HG03196 (cell line): ENCODE data around the gene DNAJC16.
A peak's percentile ranks its signal among the peaks of the same experiment; 100 is the strongest.
"Not testable (repeated sequence)": the region's sequence is repeated elsewhere in the genome, so short reads cannot be mapped to it uniquely, and the experiment has no call there.

Experiments
- ATAC-seq: cut with Tn5 transposase; IDR thresholded peaks from one replicate; pipeline ENCODE4 v1.9.1; 2021; ENCODE audit not compliant: unreplicated experiment

Gene DNAJC16

DNA sequence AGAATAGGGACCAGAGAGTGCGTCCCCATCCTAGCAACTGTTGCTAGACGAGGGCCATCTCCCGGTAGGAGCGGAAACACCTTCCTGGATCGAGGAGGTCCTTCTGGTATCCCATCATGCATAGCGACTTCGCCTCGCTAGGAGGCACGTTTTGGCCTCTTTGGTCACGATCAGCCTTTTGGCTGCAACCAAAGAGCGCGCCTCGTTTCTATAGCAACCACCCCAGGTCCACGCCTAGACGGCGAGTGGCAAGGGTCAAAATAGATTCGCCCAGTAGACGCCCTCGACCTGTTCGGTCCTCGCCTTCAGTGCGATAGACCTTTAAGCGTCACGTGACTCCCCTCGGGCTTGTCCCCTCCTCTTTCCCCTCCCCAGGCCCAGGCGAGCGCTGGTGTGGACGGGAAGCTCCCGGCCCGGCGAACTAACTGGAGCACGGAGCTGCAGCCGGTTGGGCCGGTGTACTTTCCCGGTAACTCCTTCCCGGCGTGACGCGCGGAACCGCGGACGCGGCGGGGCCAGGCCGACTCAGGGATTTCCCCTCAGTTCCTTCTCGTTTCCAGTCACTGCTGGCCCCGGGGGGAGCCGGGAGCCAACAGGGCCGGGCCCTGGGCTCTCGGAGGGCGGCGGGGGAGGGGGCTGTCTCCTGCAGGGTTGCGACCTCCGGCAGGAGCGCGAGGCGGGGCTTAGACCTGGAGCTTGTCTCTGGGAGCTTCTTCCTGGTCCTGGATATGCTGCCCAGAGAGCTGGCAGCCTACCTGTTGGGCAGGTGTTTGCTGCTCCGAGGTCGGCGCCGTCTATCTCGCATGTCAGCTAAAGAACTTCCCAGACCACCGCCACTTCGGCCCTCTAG, at the start of gene DNAJC16:
DNAJC16 (plus strand) TSS at position 359 of the 850 bp plus-strand sequence. CDS start 2,258 bp downstream, outside the sequence.
- peak; percentile 60 for ATAC-seq

DNA sequence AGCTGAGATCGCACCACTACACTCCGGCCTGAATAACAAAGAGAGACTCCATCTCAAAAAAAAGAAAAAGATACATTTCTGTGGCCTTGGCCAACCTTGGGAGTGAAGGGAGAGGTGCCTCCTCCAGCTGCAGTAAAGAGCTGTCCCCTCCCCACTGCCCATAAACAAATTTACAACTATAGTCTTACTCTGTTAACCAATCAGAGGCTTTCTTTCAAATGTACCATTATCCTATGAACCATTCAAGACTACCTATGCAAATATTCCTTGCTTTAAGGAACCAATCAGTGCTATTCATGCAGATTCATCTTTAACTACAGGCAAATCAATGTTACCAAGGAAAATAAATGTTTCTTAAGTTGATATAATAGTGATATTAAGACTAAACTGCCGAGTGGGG, 49.7 kb upstream of the DNAJC16 start:
- no peak for ATAC-seq

DNA sequence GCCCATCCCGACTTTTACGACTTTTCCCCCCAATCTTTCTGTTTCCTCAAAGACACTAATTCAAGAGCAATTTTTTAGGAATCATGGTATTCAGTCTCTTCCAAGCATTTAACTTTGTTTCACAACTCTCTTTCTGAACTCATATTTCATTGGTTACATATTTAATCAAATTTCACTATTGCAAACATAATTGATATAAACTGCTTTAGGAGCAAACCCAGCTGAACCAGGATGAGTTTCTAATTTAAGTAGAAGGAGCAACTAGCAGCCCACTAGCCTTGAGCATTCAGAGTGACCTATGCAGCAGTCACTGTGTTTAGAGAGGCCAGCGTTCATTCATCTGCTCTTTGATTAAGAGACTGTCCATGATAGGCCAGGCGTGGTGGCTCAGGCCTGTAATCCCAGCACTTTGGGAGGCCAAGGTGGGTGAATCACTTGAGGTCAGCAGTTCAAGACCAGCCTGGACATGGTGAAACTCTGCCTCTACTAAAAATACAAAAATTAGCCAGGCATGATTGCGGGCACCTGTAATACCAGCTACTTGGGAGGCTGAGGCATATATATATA, 48.9 kb upstream of the DNAJC16 start:
- ATAC-seq, result no peak

DNA sequence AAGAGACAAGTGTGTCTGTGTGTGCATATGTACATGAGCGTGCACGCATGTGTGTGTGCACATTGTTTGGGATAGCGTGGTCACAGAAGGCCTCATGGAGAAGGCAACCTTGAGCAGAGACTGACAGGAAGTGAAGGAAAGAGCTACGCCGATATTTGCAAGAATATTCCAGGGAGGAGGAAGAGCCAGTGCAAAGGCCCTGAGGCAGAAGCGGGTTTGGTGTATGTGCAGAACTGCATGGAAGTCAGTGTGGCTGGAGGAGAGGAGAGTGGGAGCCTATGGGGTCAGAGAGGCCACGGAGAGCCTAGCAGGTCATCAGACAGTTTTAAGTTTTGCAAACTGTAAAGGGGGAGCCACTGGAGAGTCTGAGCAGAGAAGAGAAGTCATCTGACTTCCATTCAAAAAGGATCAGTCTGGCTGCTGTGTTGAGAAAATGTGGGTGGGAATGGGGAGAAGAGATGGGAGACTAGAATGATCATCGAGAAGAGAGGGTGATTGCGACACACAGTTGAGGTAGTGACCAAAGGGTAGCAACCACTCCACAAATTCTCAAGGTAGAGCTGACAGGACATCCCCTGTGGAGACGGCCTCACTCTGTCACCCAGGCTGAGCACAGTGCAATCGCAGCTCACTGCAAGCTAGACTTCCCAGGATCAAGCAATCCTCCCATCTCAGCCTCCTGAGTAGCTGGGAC, 46.8 kb upstream of the DNAJC16 start:
- no peak for ATAC-seq

DNA sequence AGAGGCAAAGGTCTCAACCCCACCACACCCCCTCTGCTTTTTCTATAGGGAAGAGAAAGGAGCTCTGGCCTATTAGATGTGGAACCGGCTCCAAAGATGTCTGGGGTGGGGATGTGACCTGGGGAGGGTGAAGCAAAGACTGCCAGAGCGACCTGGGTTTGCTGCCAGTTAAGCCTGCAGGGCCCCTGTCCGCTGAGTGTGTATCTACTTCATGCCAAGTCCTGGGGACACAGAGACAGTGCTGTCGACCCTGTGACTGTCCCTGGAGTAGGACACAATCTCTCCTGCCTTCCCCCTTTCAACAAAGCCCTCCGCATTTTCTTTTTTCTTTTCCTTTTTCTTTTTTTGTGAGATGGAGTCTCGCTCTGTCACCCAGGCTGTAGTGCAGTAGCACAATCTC, 44.2 kb upstream of the DNAJC16 start:
- ATAC-seq, result not testable (repeated sequence)

DNA sequence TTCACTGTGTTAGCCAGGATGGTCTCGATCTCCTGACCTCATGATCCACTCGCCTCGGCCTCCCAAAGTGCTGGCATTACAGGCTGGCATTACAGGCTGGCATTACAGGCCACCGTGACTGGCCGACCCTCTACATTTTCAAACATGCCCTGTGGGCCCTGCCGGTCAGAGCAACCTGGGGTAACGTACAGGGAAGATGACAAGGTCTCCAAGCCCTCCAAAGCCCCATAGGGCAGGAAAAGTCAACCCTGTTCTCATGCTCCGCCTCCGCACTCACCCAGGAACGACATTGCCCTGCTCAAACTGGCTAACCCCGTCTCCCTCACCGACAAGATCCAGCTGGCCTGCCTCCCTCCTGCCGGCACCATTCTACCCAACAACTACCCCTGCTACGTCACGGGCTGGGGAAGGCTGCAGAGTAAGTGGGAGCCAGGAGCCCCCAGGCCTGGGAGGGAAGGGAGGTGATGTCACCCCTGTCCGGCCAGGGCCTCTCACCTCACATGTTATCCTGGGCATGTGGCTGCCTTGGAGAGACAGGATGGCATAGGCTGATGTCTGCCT, 43.6 kb upstream of the DNAJC16 start:
- not testable (repeated sequence) for ATAC-seq

DNA sequence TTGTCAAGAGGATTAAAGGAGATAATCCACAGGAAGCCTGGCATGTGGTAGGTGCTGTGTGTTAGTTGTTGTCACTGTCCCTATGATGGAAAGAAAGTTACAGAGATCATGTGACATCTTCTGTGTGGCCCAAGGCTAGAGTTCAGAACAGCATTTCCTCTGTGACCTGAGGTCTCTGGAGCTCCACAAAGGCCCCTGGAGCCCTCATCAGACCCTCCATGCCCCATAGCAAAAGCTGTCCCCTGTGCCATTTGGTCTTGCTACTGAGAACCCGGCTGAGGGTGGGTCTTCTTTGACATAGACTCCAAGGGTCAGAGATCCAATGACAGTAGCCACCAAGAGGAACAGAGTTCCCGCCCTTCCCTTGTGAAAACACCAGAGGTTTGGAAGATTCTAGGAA, 42.7 kb upstream of the DNAJC16 start:
- ATAC-seq, result no peak

DNA sequence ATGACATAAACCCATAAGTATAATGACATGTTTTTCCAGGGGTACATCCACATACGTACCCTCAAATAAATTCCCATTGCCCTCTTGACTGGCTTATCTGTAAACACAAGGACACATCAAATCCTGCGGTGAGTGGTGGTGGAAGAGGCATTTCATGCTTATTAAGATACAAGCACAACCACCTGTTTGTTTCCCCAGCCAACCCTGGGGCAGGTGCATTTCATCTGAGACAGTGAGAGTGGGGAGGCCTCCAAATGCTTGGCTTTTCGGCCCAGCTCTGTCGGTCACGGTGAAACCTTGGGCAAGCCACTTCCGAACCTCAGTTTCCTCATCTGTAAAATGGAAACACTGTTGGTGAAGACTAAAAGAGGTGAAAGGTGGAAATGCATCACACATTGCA, 42.2 kb upstream of the DNAJC16 start:
- ATAC-seq, result not testable (repeated sequence)

DNA sequence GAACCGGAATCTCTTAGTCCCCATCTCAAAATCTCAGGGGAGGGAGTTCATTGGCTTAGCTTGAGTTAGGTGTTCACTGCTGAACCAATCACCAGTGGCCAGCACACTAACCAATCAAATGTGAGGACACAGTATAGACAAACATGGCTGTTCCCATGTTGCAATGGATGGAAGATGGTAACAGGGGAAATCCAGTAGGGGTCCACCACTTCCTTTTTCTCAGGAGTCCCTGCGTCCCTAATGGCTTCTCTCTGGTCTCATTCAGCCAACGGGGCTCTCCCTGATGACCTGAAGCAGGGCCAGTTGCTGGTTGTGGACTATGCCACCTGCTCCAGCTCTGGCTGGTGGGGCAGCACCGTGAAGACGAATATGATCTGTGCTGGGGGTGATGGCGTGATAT, 41.0 kb upstream of the DNAJC16 start:
- no peak for ATAC-seq

DNA sequence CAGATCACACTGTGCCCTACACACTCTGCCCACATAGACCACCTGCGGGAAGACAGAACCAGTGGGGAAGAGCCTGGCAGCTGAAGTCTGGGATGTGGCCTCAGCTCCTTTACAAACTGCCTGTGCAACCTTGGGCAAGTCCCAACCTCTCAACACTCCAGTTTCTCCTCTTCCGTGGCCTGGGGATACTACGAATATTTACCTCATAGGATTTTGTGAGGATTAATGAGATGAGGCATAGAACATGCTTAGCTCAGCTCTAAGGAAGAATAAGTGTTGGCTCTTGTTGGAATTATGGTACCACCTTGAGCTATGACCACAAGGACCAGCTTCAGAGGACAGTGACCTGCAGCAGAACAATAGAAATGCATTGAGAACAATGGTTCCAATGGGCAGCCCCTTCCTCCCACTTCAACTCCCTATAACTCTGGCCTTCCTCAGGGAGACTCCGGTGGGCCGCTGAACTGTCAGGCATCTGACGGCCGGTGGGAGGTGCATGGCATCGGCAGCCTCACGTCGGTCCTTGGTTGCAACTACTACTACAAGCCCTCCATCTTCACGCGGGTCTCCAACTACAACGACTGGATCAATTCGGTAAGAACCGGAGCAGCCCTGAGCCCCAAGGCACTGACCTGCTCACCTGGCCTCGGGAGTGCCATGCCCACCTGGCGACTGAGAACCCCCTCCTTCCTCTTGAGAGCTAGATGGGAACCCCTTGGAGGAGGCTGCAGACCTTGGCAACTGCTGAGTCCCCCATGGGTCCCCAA, 39.6 kb upstream of the DNAJC16 start:
- not testable (repeated sequence) for ATAC-seq

DNA sequence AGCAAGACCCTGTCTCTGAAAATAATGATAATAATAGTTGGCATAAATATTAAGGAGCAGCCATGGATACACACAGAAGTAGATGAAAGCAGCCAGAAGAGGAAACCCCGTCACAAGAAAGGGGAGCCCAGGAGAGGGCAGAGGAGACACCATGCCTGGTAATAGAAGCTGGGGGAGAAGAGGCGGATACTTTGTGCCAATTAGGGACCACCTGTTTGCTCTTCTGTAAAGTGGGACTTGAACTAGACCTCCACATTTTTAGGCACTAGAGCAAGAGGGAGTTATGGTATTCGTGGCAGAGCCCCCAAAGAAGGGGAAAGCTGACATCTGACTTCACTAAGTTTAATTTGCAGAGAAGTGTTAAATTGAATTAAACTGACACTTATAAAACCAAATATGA, 38.3 kb upstream of the DNAJC16 start:
- ATAC-seq, result no peak

DNA sequence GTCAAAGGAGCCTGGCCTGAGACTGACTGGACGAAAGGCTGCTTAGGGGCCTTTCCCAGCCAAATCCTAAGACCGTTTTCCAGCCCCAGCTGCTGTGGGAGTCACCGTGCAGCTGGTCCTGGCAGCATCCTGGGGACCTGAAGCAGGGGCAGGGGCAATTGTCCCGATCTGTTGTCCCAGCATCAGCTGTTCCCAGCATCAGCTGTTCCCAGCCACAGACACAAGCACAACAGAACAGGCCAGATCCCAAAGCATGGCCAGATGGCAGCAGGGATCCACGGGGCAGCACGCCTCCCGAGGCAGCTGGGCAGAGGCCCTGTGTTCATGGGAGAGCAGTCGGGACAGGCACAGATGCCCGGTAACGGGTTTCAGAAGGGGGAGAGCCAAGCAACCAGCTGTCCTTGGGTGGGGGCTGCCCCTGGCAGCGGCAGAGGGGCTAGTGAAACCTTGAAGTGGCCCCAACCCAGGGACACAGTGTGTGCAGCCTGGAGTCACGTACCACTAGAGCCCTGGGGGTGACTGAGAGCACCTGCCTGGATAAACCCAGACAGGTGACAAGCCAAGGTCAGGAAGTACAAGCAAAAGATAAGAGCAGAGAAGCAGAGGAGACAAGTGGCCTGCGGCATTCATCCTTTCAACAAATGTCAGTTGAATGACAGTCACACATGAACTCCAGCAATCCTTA, 37.5 kb upstream of the DNAJC16 start:
- no peak for ATAC-seq

DNA sequence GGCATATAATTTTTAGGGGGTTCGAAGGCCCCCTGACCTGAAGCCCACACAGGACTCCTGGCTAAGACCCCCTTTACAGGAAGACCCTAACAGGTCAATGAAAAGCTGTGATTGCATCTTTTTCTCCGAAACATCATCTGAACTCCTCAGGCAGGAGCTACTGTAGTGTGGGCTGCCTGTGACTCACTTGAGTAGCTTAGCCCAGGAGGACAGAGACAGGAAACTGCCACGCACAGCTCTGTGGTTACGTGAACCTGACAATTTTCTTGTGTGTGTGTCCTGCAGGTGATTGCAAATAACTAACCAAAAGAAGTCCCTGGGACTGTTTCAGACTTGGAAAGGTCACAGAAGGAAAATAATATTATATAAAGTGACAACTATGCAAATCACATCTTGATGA, 35.6 kb upstream of the DNAJC16 start:
- ATAC-seq, result not testable (repeated sequence)

DNA sequence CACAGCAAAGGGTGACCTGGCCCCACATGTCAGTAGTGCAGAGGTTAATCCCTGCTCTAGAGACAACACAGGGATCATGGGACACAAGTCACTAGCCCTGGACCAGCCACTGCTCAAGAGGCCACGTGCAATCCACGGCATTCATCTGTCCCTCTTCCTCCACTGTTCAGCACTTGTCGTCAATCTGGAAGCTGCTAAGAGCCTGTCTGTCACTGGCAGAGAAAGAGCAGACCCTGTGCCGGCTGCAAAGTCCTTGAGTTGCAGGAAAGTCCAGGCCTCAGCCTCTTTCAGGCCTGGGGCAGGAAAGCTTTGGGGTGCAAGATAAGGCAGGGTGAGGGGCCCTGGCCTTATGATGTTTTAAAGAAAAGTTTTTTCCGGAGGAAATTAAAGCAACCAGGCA, 34.1 kb upstream of the DNAJC16 start:
- ATAC-seq, result no peak

DNA sequence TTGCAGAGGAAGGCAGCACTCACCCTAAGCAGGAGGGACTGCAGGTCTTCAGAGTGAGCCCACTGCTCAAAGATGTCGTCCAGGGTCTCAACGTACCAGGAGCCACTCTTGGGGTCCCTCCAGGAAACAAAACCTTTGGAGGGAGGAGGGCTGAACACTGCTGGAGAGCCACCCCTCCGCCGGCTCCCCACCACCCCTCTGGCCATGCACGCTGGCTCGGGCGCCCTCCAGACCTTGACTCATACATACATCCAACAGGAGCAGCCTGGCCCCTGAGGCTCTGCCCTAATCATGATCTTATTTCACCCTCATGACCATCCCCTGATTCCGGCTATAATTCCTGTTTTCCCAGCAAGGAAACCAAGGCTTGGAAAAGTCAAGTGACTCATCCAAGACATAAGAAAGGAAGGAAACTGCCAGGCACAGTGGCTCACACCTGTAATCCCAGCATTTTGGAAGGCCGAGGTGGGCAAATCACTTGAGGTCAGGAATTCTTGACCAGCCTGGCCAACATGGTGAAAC, 32.7 kb upstream of the DNAJC16 start:
- no peak for ATAC-seq

DNA sequence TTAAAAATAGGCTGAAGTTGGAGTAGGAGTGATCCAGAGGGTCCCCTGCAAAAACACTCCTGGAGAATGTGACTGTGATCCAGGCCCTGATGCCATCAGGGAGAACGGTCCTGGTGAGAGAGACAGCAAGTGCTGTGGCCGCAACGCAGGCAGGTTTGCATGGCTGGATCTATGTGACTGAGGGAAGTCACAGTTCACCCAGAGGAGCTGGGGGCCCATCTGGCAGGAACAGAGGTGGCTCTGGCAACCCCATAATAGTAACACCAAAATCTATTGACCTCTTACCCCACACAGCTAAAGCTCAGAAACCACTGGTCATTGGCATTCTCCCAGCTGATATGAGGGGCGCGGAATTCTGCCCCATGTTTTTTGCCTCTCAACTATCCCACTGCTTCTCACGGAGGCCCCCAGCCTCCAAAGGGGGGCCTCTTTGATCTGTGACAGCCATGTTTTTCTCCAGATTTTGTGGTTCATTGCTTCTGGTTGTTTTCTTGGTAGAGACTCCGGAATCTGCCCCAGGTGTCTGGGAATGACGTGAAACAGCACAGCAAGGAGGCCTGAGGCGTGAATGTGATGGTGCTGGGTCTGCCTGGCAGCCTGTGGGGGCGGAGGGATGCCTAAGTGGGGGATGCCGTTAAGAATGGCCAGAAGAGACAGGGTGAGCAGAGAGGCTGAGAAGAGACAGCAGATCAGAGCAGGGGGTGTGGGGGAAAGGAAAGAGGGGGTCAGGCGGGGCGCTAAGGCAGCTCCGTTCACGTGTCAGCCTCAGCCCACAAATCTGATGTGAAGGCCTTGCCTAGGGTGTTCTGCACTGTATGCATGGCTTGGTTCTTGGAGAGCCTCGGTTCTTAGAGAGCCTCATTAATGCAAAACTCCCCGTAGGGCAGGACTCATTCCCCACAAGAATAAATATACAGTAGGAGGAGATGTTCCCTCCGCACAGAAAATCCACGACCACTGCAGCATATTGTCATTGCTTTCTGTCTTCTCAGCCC, 26.2 kb upstream of the DNAJC16 start:
- no peak for ATAC-seq

DNA sequence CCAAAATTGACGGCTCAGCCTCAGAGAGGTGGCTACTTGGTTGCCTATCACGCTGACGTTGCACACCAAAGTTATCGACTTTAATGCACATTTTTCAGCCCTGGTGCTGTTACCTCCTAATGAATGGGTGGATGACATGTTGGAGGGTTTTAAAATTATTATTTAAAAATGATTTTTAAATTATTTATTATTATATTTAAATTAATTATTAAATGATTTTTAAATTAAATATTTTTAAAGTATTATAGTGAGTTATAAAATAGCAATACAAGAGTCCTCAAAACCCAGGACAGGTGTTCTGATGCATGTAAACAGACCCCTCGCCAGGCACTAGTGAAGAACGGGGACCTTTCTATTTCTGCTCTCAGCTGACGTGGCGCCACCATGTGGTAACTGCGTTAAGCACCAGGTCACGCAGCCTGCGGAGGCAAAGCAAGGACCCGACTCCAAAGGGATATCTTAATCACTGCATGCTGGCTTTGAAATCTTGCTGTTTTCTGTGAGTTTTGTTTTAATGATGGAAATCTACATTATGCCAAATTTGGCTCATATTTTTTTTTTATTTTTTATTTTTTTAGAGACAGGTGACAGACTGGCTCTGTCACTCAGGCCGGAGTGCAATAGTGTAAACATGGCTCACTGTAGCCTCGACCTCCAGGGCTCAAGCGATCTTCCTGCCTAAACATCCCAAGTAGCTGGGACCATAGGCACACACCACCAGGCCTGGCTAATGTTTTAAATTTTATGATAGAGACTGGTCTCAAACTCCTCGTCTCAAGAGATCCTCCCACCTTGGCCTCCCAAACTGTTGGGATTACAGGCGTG, 25.2 kb upstream of the DNAJC16 start:
- ATAC-seq, result no peak

DNA sequence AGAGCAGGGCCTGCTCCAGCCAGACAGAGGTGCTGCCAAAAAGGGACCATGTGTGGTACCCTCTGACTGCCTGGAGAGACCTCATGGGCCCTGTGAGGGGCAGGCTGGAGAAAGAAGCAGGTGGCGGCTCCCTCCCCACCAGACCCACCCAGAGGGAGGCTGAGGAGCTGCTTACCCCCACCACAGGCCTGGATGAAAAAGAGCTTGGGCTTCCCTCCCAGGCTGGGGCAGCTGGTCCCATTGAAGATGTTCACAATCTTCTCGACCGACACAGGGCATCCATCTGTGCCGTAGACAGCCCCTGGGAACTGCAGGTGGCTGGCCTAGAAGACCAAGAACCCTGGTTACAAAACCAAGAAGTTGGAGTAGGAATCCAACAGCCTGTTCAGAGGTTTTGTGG, 22.2 kb upstream of the DNAJC16 start:
- no peak for ATAC-seq
